Measurements from ENCODE around the gene CTDSPL2.
"Not testable (repeated sequence)": the region's sequence is repeated elsewhere in the genome, so short reads cannot be mapped to it uniquely, and the experiment has no call there.

Gene CTDSPL2

GRCh38 chr15:44537735-44538240 is 110.4 kb downstream of the CTDSPL2 start:
- no peak for DNase-seq (ENCODE audit: low read depth in 2 of 2, low spot score in 1 of 2)

- no peak for DNase-seq (ENCODE audit: low read depth in 2 of 2, low spot score in 1 of 2)
These were observed 114.0 kb downstream of the CTDSPL2 start for GRCh38 chr15:44541282-44541958.

- no peak for DNase-seq (ENCODE audit: low read depth in 2 of 2, low spot score in 1 of 2)
These were observed 115.2 kb downstream of the CTDSPL2 start for GRCh38 chr15:44542596-44542995.

- not testable (repeated sequence) for DNase-seq (ENCODE audit: low read depth in 2 of 2, low spot score in 1 of 2)
These were observed 117.3 kb downstream of the CTDSPL2 start for GRCh38 chr15:44544745-44545144.

- no peak for DNase-seq (ENCODE audit: low read depth in 2 of 2, low spot score in 1 of 2)
These were observed 118.7 kb downstream of the CTDSPL2 start for GRCh38 chr15:44545913-44546802.

GRCh38 chr15:44549152-44549551 is 121.7 kb downstream of the CTDSPL2 start:
- not testable (repeated sequence) for DNase-seq (ENCODE audit: low read depth in 2 of 2, low spot score in 1 of 2)

- DNase-seq (ENCODE audit: low read depth in 2 of 2, low spot score in 1 of 2) = no peak
These were observed 122.8 kb downstream of the CTDSPL2 start for GRCh38 chr15:44550256-44550655.

GRCh38 chr15:44550734-44551133 is 123.3 kb downstream of the CTDSPL2 start:
- DNase-seq (ENCODE audit: low read depth in 2 of 2, low spot score in 1 of 2) = no peak

- no peak for DNase-seq (ENCODE audit: low read depth in 2 of 2, low spot score in 1 of 2)
These were observed 127.7 kb downstream of the CTDSPL2 start for GRCh38 chr15:44554934-44555723.

GRCh38 chr15:44560926-44561325 is 133.5 kb downstream of the CTDSPL2 start:
- DNase-seq (ENCODE audit: low read depth in 2 of 2, low spot score in 1 of 2) = not testable (repeated sequence)

GRCh38 chr15:44565387-44566154 is 138.1 kb downstream of the CTDSPL2 start:
- DNase-seq (ENCODE audit: low read depth in 2 of 2, low spot score in 1 of 2) = no peak

- DNase-seq (ENCODE audit: low read depth in 2 of 2, low spot score in 1 of 2) = no peak
These were observed 138.7 kb downstream of the CTDSPL2 start for GRCh38 chr15:44566155-44566540.

GRCh38 chr15:44568338-44568737 is 140.9 kb downstream of the CTDSPL2 start:
- DNase-seq (ENCODE audit: low read depth in 2 of 2, low spot score in 1 of 2) = no peak

- DNase-seq (ENCODE audit: low read depth in 2 of 2, low spot score in 1 of 2) = no peak
These were observed 141.9 kb downstream of the CTDSPL2 start for GRCh38 chr15:44569316-44569715.

- DNase-seq (ENCODE audit: low read depth in 2 of 2, low spot score in 1 of 2) = no peak
These were observed 142.9 kb downstream of the CTDSPL2 start for GRCh38 chr15:44570361-44570760.

- DNase-seq (ENCODE audit: low read depth in 2 of 2, low spot score in 1 of 2) = no peak
These were observed 146.0 kb downstream of the CTDSPL2 start for GRCh38 chr15:44573386-44573785.

GRCh38 chr15:44574734-44575133 is 147.3 kb downstream of the CTDSPL2 start:
- DNase-seq (ENCODE audit: low read depth in 2 of 2, low spot score in 1 of 2) = no peak

All from stimulated activated CD8-positive, alpha-beta memory T cell treated with anti-CD3 and anti-CD28 coated beads, Interleukin-4, amount 100 ng/mL, for 4 hours (primary cell).